ENCODE measurements around the gene TAB2. TPM values are rescaled to one million over a fixed set of nuclear protein-coding genes. Genes with fewer than 3 reads are reported as not detected.

TAB2 gene
- total RNA-seq, 2 donors from 2014 or later, result 25.7 to 26.2 TPM

GRCh38 chr6:149362289-149362688, 44.8 kb downstream of the TAB2 start:
- ATAC-seq (no peak), DNase-seq (no peak)
- Histone ChIP-seq H3K4me3 (no peak overlapping the region), H3K36me3 (replicated peaks in 1 of 2; ENCODE audit: insufficient read depth in 1 of 2, low read depth in 2 of 2) (no peaks in the 10 kb centered on the region), H3K9me3 (no peaks in the 10 kb centered on the region), H3K27me3 (no peaks in the 10 kb centered on the region), H3K27ac (no peak overlapping the region), H3K4me1 (peaks cover 29% of the 10 kb centered on the region)
- TF ChIP-seq CTCF (IDR thresholded peaks at IDR 0.05) (no peak), POLR2A (IDR thresholded peaks at IDR 0.05) (no peak)
- WGBS, 2 donors, result 94 to 95% methylated on average over 5 of the region's 5 CpGs
- intact Hi-C loops (cut with DNase I), result no loop called here

- no peak for DNase-seq
- Histone ChIP-seq H3K27me3 (no peaks in the 10 kb centered on the region), H3K36me3 (replicated peaks in 1 of 2; ENCODE audit: insufficient read depth in 1 of 2, low read depth in 2 of 2) (no peaks in the 10 kb centered on the region), H3K9me3 (no peaks in the 10 kb centered on the region), H3K4me1 (peaks cover 35% of the 10 kb centered on the region), H3K4me3 (no peak overlapping the region), H3K27ac (no peak overlapping the region)
- ATAC-seq, result no peak
- TF ChIP-seq POLR2A (IDR thresholded peaks at IDR 0.05) (no peak), CTCF (IDR thresholded peaks at IDR 0.05) (no peak)
- intact Hi-C loops (cut with DNase I), result no loop called here
- WGBS, 2 donors, result 90 to 91% methylated on average over 1 of the region's 1 CpG
Observed at GRCh38 chr6:149363154-149363553, 45.6 kb downstream of the TAB2 start.

GRCh38 chr6:149364557-149364956, 47.0 kb downstream of the TAB2 start:
- Histone ChIP-seq H3K27ac (no peak overlapping the region), H3K36me3 (replicated peaks in 1 of 2; ENCODE audit: insufficient read depth in 1 of 2, low read depth in 2 of 2) (no peaks in the 10 kb centered on the region), H3K9me3 (no peaks in the 10 kb centered on the region), H3K4me1 (peaks cover 38% of the 10 kb centered on the region), H3K4me3 (no peak overlapping the region), H3K27me3 (no peaks in the 10 kb centered on the region)
- DNase-seq (no peak), ATAC-seq (no peak)
- intact Hi-C loops (cut with DNase I), result no loop called here
- WGBS, 2 donors, result 20 to 23% methylated on average over 2 of the region's 2 CpGs
- TF ChIP-seq CTCF (IDR thresholded peaks at IDR 0.05), result no peak
- no peak for TF ChIP-seq POLR2A (IDR thresholded peaks at IDR 0.05)

- no peak for DNase-seq
- no peak for ATAC-seq
- Histone ChIP-seq H3K4me1 (peaks cover 38% of the 10 kb centered on the region), H3K4me3 (no peak overlapping the region), H3K27me3 (no peaks in the 10 kb centered on the region), H3K36me3 (replicated peaks in 1 of 2; ENCODE audit: insufficient read depth in 1 of 2, low read depth in 2 of 2) (no peaks in the 10 kb centered on the region), H3K27ac (no peak overlapping the region), H3K9me3 (no peaks in the 10 kb centered on the region)
- intact Hi-C loops (cut with DNase I), result no loop called here
- TF ChIP-seq POLR2A (IDR thresholded peaks at IDR 0.05) (no peak), CTCF (IDR thresholded peaks at IDR 0.05) (no peak)
Observed at GRCh38 chr6:149365197-149365596, 47.7 kb downstream of the TAB2 start.

- no peak for DNase-seq
- TF ChIP-seq CTCF (IDR thresholded peaks at IDR 0.05), result no peak
- TF ChIP-seq POLR2A (IDR thresholded peaks at IDR 0.05), result no peak
- H3K27ac ChIP-seq, result no peak overlapping the region
- no peaks in the 10 kb centered on the region for H3K9me3 ChIP-seq
- H3K4me3 ChIP-seq, result no peak overlapping the region
- H3K27me3 ChIP-seq, result no peaks in the 10 kb centered on the region
- peaks cover 42% of the 10 kb centered on the region for H3K4me1 ChIP-seq
- intact Hi-C loops (cut with DNase I), result no loop called here
- WGBS, 2 donors, result 58 to 62% methylated on average over 4 of the region's 4 CpGs
- H3K36me3 ChIP-seq (replicated peaks in 1 of 2; ENCODE audit: insufficient read depth in 1 of 2, low read depth in 2 of 2), result no peaks in the 10 kb centered on the region
- ATAC-seq, result no peak
Observed at GRCh38 chr6:149366267-149366921, 48.9 kb downstream of the TAB2 start.

Data from body of pancreas (tissue), 4 donors.